ENCODE measurements around the gene VPS36. TPM values are rescaled to one million over a fixed set of nuclear protein-coding genes. Genes with fewer than 3 reads are reported as not detected.
"Not testable (repeated sequence)": the region's sequence is repeated elsewhere in the genome, so short reads cannot be mapped to it uniquely, and the experiment has no call there.

The VPS36 gene
- total RNA-seq, 1 donor from 2014 or later = 136 TPM

GRCh38 chr13:52447354-52447753 lies 3.1 kb downstream of the VPS36 start:
- no peak for DNase-seq (ENCODE audit: low spot score)

GRCh38 chr13:52446265-52446664 lies 4.2 kb downstream of the VPS36 start:
- peak; percentile 61 for DNase-seq (ENCODE audit: low spot score)

GRCh38 chr13:52432456-52432855 lies 18.0 kb downstream of the VPS36 start:
- no peak for DNase-seq (ENCODE audit: low spot score)

- peak; percentile 49 for DNase-seq (ENCODE audit: low spot score)
Observed at GRCh38 chr13:52428295-52428694, 22.1 kb downstream of the VPS36 start.

GRCh38 chr13:52421216-52421615 lies 29.2 kb downstream of the VPS36 start:
- no peak for DNase-seq (ENCODE audit: low spot score)

GRCh38 chr13:52419080-52419479 lies 31.4 kb downstream of the VPS36 start:
- DNase-seq (ENCODE audit: low spot score) = no peak

- peak; percentile 42 for DNase-seq (ENCODE audit: low spot score)
Observed at GRCh38 chr13:52414963-52415362, 35.5 kb downstream of the VPS36 start.

- no peak for DNase-seq (ENCODE audit: low spot score)
Observed at GRCh38 chr13:52414051-52414450, 36.4 kb downstream of the VPS36 start.

DNA sequence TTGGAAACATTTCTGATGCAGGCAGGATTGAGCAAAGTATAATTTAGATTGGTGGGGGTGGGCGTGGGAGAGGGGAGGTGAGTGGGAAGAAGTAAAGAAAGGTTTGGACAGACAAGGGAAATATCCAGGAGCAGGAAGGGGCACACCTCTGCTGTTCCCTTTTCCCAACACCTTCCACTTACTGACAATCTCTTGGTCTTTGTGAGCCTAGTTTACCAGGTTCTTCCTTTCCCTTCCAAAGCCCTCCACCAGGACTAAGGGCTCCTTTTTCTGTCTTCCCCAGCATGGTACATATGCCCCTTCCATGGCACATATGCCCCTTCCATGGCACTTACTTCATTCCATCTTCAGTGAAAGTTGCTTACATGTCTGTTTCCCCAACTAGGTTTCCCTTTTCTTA lies 38.3 kb downstream of the VPS36 start:
- no peak for DNase-seq (ENCODE audit: low spot score)

DNA sequence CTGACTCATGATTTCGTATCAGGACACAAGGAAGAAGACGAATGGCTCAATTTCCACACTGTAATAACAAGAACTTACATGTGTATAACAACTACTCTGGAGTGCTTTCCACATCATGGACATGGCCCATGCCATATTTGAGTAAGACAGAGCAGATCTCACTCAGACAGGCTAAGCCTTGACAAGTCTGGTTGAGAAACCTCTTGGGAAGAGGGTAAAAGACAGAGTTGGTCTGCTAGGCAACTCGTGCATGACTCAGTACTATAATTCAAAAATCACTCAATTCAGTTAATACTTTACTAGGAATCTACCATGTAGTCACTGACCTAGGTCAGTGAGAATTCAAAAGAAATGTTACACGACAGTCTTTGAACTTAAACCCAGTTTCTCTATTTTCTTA lies 38.8 kb downstream of the VPS36 start:
- DNase-seq (ENCODE audit: low spot score) = peak; percentile 90

DNA sequence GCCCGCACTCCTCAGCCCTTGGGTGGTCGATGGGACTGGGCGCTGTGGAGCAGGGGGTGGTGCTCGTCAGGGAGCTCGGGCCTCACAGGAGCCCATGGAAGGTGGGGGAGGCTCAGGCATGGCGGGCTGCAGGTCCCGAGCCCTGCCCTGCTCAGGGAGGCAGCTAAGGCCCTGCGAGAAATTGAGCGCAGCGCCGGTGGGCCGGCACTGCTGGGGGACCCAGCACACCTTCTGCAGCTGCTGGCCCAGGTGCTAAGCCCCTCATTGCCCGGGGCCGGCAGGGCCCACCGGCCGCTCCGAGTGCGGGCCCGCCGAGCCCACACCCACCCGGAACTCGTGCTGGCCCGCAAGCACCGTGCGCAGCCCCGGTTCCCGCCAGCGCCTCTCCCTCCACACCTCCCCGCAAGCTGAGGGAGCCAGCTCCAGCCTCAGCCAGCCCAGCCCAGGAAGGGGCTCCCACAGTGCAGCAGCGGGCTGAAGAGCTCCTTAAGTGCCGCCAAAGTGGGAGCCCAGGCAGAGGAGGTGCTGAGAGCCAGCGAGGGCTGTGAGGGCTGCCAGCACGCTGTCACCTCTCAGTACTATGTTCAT lies 42.3 kb downstream of the VPS36 start:
- DNase-seq (ENCODE audit: low spot score) = not testable (repeated sequence)

DNA sequence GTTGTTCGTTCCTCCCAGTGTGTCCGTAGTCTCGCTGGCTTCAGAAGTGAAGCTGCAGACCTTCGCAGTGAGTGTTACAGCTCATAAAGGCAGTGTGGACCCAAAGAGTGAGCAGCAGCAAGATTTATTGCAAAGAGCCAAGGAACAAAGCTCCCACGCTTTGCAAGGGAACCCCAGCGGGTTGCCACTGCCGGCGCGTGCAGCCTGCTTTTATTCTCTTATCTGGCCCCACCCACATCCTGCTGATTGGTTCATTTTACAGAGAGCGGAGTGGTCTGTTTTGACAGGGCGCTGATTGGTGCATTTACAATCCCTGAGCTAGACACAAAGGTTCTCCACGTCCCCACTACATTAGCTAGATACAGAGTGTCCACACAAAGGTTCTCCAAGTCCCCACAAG lies 43.0 kb downstream of the VPS36 start:
- not testable (repeated sequence) for DNase-seq (ENCODE audit: low spot score)

DNA sequence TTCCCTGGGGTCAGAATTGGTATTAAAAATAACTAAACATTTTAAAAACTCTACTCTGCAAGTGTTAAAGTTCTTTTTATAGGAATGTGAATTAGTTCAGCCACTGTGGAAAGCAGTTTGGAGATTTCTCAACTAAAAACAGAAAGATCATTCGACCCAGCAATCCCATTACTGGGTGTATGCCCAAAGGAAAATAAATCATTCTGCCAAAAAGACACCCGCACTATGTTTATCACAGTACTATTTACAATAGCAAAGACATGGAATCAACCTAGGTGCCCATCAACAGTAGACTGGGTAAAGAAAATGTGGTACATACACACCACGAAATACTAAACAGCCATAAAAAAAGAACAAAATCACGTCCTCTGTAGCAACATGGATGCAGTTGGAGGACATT lies 43.8 kb downstream of the VPS36 start:
- no peak for DNase-seq (ENCODE audit: low spot score)

DNA sequence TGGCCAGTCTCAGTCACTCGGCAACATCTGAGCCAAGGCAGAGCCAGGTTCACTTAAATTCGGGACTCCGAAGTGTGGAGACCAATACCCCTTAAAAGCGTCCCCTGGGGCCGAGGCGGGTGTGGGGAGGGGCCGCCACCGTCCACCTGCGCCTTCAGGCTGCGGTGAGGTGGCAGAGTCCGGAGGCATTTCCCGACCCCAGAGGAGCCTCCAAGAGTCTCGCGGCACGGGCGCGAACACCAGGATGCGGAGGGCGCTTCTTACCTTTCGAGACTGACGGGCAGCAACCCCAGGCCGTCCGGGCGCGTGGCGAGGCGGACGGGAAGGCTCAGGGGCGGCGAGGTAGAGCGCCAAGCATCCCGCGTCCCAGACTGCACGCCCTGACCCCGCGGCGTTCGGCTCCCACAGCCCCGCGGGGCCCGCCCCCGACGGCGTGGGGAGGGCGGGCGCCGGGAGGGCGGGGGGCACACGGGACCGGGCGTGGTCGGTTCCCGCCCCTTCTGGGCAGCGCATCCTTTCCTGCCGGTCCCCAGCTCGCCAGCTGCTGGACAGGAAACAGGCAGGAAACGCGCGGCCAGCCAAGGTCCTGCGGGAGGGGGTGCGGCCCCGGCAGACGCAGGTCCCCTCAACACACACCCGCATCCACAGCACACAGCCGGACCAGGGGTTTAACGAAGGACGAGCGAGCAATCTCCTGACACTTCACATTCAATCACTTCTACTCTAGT lies 44.5 kb downstream of the VPS36 start, which contains the start of gene THSD1:
Gene THSD1 (minus strand): TSS at position 406 of the 728 bp plus-strand sequence. CDS start 3,572 bp downstream, outside the sequence.
- peak; percentile 40 for DNase-seq (ENCODE audit: low spot score)

- DNase-seq (ENCODE audit: low spot score) = no peak
Observed at GRCh38 chr13:52405369-52405766, 45.1 kb downstream of the VPS36 start.

GRCh38 chr13:52399708-52400107 lies 50.7 kb downstream of the VPS36 start:
- DNase-seq (ENCODE audit: low spot score) = no peak

DNA sequence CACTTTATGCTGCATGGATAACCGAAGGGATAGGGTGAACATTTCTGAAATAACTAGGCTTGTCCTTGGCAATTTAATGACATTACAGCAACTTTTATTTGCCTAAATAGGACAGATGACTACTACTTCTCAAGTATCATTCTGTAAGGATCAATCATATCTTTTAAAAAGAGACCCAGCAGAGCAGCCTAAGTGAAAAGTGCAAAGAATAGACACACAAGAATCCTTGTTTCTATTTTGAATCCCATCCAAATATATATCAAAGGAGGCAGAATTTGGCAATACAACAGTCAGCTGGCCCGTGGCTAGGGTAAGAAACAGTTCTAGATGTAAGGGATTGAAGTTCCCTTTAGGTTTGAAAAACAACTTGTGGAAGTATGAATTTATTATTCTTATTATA lies 51.4 kb downstream of the VPS36 start:
- no peak for DNase-seq (ENCODE audit: low spot score)

GRCh38 chr13:52395704-52396103 lies 54.7 kb downstream of the VPS36 start:
- no peak for DNase-seq (ENCODE audit: low spot score)

- no peak for DNase-seq (ENCODE audit: low spot score)
Observed at GRCh38 chr13:52394586-52394985, 55.8 kb downstream of the VPS36 start.

- DNase-seq (ENCODE audit: low spot score) = no peak
Observed at GRCh38 chr13:52393572-52394357, 56.7 kb downstream of the VPS36 start.

GRCh38 chr13:52387721-52388120 lies 62.7 kb downstream of the VPS36 start:
- no peak for DNase-seq (ENCODE audit: low spot score)

- no peak for DNase-seq (ENCODE audit: low spot score)
Observed at GRCh38 chr13:52385870-52386269, 64.6 kb downstream of the VPS36 start.

- peak; percentile 78 for DNase-seq (ENCODE audit: low spot score)
Observed at GRCh38 chr13:52383366-52383765, 67.1 kb downstream of the VPS36 start.

All from umbilical cord (tissue), 2 donors.